ENCODE measurements around the gene GAB1.

Gene GAB1

DNA sequence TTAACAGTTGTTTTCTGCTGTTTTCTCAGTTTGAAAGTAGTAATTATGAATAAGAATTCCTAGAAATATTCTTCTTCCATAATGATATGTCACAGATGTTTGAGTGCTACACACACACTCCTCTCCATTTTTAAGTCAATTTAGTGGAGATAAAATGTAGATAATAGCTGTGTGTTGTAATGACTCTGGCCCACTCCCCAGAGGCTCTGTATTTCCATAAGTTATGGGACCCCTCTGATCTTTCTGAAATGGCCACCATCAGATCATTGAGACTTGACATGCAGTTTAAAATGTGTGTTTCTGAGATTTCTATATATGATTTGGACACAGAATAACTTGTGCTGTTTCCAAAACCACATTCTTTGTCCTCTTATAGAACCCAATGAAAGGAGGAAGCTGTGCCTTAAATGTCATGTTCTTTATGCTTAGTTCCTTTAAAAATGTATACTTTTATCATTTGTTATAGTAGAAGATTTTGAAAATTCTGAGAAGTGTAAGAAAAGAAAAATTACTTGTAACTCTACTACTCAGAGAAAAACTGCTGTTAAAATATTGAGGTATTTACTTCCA, 46.4 kb downstream of the GAB1 start:
- no peak for DNase-seq (ENCODE audit: low read depth in 2 of 3, low spot score in 2 of 3)

DNA sequence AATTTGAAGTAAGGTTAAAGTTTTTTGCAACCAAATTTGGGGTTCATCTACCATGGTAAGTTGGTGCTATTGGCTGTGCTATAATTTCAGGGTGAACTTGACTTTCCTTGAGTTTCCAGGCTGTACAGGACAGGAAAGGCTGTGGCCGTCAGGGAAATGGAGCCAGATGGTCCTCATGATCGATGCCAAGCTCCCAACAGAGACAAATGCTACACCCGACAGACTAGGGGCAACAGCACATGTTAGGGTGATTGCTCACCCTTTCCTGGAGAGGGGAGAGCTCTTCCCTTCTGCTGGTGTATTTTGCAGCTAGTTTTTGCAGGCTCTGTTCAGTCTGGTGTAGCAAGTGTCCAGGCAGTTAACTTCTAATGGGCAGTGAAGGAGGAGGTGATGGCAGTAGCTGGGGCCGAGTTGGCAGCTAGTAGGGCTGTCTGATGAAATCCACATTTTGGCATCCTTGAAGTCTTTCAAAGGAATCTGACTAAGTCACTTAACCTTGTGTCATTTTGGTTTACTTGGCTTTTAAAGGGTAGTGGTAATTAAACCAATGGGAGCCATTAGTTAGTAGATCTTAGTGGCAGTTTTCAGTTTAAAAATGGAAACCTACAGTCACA, 47.8 kb downstream of the GAB1 start:
- DNase-seq (ENCODE audit: low read depth in 2 of 3, low spot score in 2 of 3), result no peak

DNA sequence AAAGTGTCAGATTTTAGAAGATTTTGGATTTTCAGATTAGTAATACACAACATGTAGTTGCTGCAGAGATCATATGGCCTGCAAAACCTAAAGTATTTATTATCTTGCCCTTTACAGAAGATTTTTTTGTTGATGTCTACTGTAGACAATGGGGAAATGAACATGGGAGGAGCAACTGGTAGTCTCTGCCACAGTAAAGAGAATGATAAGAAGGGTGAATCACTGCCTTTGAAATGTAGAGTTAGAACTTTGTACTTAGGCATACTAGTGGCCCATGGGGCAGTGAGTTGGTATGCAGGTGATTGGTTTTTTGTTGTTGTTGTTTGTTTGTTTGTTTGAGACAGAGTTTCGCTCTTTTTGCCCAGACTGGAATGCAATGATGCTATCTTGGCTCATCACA, 50.1 kb downstream of the GAB1 start:
- no peak for DNase-seq (ENCODE audit: low read depth in 2 of 3, low spot score in 2 of 3)

DNA sequence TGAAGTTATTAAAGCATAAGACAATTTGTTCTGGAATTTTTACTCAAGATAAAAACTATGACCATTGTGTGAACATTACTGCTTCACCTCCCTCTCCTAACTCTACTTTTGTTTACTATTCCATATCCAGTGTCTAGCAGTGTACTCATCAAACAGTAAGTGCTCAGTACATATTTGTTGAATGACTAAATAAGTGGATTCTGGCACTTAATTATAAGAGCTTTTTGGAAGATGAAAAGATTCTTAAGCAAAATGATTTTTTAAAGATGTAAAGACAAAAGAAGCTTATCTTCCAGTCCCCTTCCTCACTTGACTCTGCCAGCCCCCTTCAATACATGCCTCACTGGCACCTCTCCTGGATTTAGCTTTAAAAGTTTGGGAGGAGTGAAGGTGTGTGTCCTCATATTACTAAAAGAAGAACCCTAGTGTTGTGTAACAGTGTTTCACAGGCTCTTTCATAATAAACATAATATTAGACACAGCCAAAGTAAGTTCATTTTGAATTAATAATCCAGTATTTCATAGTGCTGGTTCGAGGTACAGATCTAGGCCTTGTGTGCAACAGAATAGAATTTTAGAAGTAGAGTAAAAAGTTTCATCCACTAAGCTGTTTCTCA, 53.0 kb downstream of the GAB1 start:
- no peak for DNase-seq (ENCODE audit: low read depth in 2 of 3, low spot score in 2 of 3)

DNA sequence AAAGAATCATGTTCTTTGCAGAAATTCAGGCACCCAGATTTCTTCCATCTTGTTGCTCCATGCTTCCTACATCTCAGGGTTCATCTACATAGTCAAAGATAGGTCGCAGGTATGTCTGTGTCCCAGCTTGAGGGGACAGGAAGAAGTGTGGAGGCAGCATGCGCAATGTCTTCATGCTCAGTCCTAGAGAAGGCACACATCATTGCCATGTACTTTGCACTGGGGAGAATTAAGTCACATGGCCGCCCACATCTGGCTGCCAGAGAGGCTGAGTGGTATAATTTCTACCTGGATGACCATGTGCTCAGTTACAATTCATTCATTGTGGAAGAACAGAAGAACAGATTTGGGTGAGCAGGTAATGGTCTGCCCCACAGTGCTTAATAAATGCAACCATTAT, 54.1 kb downstream of the GAB1 start:
- DNase-seq (ENCODE audit: low read depth in 2 of 3, low spot score in 2 of 3), result no peak

DNA sequence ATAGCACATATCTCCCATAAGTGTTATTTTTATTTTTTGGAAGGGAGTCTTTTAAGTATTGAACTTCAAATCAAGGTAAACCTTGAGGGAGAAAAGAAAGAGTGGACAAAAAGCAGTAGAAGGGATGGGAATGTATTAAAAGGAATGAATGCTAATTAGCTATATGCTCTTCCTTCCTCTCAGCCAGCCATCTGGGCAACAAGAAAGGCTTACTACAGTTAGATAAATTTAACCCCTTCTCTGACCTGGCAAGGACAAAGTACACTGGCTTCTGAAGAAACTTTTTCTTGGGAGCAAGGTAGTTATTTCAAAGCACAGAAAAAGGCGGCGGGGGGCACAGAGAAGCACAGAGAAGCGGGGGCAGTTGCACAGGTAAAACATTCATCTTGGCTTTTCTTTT, 54.6 kb downstream of the GAB1 start:
- no peak for DNase-seq (ENCODE audit: low read depth in 2 of 3, low spot score in 2 of 3)

DNA sequence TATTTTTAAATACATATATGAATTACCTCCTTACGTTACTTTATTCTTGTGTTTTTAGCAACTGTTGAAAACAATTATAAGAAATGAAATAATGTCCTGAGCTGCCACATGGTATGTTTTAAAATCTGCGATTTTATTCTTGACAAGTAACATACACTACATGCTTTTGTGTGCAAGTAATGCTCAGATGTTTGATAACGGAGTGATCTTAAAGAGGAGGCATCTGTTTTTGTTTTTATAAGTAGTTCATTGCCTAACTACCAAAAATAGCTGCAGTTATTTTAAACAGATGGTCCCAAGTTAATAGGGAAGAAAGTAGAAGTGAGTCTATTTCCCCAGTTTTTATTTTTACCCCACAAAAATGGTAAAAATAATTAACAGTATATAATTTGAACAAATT, 55.2 kb downstream of the GAB1 start:
- DNase-seq (ENCODE audit: low read depth in 2 of 3, low spot score in 2 of 3), result no peak

DNA sequence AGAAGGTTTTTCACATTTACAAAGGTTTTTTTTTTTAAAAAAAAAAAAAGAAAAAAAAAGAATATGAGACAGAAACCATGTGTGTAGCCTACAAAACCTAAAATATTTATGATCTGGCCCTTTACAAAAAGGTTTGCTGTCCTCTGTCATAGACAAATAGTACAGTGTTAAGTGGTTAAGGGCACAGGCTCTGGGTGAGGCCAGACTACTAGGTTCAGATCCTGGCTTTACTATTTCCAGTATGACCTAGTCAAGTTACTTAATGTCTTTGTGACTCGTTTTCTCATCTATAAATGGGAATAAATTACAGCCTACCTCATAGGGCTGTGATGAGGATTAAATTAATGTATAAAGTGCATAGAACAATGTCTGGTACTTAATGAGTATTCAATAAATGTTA, 56.5 kb downstream of the GAB1 start:
- DNase-seq (ENCODE audit: low read depth in 2 of 3, low spot score in 2 of 3), result no peak

DNA sequence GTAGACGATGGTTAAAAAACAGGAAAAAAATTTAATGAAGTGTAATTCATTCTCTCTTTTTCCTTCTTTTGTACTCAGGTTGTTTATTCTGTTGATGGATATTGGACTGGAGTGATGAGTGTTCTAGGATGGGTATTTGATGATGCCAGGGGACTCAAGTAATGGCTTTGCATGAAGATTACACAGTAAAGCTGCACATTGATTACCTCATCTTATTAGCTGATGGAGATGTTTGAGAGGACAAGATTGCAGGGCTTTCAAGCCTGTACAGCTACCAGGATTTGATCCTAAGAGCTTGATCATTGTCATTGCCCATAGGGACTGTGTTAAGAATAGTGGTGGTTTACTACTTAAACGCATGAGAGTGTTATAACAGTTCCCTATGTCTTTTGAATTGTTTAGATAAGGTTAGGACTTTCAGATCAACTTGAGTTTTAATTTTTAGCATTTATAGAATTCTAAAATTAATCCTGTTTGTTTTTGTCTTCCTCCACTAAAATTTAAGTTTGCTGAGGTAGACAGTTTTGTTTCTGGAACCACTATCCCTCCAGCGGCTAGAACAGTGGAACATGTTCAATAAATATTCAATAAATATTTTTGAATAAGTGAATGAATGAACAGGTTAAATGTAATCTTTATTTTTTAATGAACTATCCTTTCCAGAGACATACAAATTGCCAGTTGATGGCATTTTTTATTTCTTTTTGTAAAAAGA, 58.2 kb downstream of the GAB1 start:
- no peak for DNase-seq (ENCODE audit: low read depth in 2 of 3, low spot score in 2 of 3)

DNA sequence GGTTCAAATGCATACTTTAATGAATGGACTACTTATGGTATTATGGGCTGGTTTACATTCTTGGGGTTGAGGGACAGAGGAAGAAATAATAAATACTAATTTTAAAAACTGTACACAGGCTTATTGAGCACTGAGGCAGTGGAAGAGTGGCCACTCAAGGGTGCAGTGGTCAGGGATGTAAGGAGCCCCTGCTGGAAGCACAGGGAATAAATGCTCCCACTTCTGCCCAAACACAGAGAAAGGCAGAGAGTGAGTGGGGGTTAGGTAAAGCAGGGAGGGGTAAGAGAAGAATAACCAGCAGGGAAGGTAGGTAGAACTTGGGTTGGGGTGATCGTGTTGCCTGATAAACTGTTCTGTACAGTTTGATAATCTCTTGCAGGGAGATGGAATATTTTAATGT, 60.0 kb downstream of the GAB1 start:
- no peak for DNase-seq (ENCODE audit: low read depth in 2 of 3, low spot score in 2 of 3)

DNA sequence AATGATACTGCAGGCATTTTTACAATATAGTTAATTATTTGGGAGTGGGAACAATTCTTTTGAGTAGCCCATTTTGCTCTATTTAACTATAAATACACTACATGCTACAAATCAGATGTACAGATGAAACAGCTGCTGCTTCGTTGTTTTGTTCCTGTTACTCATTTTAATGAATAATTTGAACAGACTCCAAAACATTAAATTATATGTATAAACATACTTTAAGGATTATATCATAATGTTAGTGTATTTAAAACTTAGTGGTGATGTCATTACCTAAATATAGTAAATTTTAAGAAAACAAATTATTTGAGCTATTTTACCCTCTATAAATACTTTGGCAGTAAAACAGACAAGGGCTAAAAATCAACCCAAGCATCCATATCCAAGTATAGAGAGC, 60.7 kb downstream of the GAB1 start:
- no peak for DNase-seq (ENCODE audit: low read depth in 2 of 3, low spot score in 2 of 3)

DNA sequence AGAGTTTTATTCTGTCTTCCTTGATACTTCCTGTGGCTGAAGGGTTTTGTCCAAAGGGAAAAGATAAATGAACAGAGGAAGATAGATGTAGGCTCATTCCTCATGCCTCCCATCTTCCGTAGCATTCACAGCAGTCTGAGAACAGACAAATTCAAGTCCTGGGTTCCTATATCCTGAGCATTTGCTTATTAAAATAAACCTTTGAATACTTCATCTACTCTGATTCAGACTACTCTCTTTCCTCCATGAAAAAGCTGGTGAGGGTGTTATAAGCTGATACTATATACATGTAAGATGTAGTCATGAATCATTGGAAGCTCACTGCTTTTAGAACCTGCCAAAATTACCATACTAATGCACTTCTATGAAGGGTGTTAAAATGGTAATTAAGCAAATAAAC, 61.2 kb downstream of the GAB1 start:
- no peak for DNase-seq (ENCODE audit: low read depth in 2 of 3, low spot score in 2 of 3)

DNA sequence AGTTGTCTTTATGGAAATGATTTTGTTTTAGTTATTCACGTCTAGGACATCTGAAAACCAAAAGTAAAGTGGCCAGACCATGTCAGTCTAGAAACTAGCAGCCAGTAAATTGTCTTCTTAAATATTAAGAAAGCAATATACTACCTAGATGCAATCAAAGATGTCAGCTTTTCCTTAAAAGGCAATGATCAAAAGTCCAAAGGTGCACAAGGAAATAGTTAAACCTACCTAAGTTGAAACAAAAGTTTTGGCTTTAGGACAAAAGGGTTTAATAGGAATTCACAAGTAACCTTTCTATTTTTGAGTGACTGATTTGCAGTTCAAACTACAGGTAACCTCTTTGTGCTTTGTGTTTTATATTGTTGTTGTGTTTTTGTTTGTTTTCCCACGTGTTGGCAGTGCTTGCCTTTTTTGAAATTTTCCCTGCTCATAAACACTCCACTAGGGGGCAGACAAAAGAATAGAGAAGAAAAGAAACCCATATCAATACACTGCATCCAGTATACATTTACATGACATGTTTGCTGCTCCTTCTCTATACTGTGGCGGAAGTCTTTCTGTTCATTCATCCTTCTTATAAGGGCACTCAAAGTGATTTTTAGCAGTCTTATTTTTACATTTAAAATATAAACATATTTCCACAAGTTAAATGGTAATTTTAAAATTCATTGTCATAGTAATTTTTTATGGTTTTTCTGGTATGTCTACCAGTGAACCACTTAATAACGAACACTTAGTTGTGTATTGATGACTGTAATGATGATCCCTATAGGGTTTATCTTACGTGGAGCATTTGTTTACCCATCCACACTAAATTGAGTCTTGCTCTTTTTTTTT, 62.7 kb downstream of the GAB1 start:
- no peak for DNase-seq (ENCODE audit: low read depth in 2 of 3, low spot score in 2 of 3)

DNA sequence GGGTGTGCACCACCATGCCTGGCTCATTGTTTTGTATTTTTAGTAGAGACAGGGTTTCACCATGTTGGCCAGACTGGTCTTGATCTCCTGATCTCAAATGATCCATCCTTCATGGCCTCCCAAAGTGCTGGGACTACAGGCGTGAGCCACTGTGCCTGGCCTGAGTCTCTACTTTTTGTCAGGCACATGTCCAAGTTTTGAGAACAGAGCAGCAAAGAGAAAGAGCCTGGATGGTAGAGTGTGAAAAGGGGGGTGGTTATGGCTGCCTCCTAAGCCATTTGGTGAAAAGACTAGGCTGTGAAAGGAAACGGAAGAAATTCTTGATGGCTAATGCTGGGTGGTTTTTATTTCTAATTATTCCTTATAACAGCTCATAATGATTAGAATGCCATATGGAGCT, 63.4 kb downstream of the GAB1 start:
- DNase-seq (ENCODE audit: low read depth in 2 of 3, low spot score in 2 of 3), result no peak

DNA sequence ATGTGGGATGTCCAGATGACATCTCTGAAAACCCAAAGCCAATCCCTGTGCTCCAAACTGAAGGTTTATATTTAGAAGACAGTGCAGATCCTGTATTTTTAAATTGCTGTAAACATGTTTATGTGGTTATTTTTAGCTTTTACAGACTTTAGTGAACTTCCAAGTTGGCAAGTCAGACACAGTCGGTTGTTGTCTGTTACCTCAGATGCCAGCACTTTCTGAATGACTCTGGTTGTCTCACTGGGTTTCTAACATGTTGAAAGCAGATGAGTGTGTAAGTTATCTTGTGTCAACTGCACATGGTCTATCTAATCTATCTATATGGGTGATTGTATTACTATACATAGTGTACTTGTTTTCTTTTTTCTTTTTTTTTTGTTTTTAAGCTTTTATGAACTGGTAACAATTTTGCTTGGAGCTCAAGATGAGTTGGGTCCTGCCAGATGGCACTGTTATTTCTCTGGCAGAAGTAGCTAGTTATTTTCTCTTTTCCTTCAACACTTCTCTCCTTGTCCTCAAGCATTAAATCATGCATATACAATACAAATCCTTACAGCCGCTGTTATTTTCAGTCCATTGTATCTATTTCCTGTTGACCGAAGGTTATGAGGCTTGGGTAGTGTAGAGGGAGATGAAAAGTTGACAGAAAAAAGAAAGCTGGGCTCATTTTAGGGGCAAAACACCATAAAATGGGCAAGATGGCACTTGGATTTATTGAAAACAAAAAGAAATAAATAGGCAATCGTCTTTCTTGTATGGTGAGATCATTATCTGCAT, 66.3 kb downstream of the GAB1 start:
- no peak for DNase-seq (ENCODE audit: low read depth in 2 of 3, low spot score in 2 of 3)

DNA sequence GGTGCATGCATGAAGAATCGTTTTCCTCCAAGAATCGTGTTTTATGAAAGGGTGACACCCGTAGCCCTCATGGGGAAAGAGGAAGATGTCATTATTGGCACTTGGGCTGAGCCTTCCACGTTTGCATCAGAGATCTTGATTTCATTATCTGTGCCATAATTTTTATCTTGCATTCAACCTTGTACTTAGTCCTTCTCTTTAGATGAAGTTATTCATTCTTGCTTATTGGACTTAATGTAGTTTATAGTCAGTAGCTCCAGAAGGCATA, 66.8 kb downstream of the GAB1 start:
- no peak for DNase-seq (ENCODE audit: low read depth in 2 of 3, low spot score in 2 of 3)

DNA sequence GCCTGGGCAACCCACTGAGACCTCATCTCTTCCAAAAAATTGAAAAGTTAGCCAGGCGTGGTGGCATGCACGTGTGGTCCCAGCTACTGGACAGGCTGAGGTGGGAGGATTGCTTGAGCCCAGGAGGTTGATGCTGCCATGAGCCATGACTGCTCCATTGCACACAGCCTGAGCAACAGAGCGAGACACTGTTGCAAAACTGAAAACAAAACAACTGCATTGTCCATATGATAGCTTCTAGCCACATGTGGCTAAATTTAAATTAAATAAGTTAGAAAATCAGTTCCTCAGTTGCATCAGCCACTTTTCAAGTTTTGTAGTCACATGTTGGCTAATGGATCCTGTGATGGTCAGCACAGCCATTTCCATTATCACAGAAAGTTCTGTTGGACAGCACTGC, 67.9 kb downstream of the GAB1 start:
- DNase-seq (ENCODE audit: low read depth in 2 of 3, low spot score in 2 of 3), result no peak

DNA sequence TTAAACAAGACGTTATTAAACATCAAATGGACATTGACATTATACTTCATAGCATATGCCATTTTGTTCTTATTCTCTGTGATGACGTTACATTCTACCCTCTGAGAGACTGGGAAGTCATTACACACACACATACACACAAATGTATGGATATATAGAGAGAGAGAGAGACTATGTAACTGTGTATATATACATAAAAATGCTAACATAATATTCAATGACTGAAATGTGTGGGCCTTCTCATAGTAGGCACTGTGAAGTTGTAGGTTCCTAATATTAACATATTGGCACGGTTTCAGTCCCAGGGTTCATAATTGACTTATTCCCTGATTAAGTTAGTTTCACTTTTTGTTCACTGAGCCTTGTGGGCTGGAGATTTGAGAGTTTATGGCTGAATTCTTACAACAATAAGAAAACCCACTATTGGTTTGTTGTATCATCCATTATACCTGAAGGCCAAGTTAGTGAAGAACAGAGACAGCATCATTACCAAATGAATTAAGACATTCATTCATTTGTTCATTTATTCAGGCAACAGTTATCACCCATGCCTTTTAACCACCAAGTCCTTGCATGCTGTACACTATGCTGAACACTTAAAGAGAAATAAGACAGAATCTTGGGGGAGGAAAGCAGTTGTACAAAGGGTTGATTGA, 68.5 kb downstream of the GAB1 start:
- no peak for DNase-seq (ENCODE audit: low read depth in 2 of 3, low spot score in 2 of 3)

DNA sequence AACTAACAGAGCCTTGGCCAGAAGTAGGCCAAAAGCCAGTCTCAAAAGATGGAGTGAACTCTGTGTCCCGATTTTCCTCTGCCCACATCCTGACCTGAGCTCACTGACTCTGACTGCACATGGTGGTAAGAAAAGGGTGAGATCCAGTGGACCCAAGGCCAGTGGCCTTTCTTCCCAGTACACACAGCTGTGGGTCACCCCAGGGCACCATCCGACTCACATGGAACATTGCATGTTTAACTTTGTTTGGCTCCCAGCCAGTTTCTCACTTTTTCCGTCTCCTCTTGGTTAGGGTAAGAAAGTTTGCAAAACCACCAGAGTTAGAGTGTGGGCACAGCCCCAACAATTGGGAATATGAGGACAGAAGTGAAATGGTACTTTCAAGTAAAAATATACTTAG, 69.8 kb downstream of the GAB1 start:
- DNase-seq (ENCODE audit: low read depth in 2 of 3, low spot score in 2 of 3), result peak in 1 of 3 experiments; percentile 5

DNA sequence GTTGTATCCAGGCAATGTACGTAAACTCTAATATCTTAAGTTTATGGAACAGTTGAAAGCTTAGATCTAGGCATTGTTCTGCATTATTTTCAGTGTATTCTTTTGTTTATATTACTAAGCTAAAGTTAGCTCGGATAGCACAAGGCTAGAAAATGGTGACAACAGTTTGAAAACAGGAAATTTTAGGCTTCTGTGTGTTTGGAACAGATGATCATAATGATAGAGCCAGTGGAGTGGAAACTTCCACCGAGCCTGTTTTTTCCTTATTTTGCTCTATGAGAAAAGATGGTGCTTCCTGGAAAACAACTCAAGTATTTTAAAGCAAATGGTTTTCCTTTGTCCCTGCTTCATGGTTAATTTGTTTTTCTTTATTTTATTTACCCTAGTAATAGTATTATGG, 70.8 kb downstream of the GAB1 start:
- no peak for DNase-seq (ENCODE audit: low read depth in 2 of 3, low spot score in 2 of 3)

DNA sequence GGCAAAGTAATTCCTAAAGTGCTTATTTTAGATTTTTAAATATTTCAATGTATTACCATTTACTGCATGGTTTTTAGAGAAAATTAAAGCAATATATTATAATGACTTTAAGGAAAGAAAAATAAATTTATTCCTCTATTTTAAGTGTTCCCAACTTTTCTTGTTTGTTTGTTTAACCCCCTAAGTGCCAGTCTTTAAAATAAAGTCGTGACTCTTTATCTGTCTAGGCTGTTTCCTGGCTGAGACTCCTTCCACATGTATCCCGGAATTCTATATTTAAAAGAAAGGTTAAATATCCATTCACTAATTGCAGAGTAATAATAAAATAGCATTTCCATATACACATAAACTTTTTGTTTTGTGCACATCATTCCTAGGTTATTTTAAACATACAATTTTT, 71.2 kb downstream of the GAB1 start:
- DNase-seq (ENCODE audit: low read depth in 2 of 3, low spot score in 2 of 3), result no peak
